BLaER1 treated with 17β-estradiol and CSF1 and Interleukin-3, amounts not matched to agents 10 nM and 100 nM (cell line): ENCODE results near the gene ALOX12.
"Not testable (repeated sequence)": the region's sequence is repeated elsewhere in the genome, so short reads cannot be mapped to it uniquely, and the experiment has no call there.

Source experiments
- H3K27ac ChIP-seq, 11 experiments: shearing (Covaris generic); formaldehyde crosslinking; 2 replicates each; pipeline ENCODE4 v1.8.1; 2022
- H3K27me3 ChIP-seq, 11 experiments: shearing (Covaris generic); formaldehyde crosslinking; 2 replicates each; pipeline ENCODE4 v1.8.1; 2022
- H3K36me3 ChIP-seq, 11 experiments: shearing (Covaris generic); formaldehyde crosslinking; 2 replicates each; pipeline ENCODE4 v1.8.1; 2022
- H3K4me1 ChIP-seq, 10 experiments: shearing (Covaris generic); formaldehyde crosslinking; 2 replicates each; pipeline ENCODE4 v1.8.1; 2022
- H3K4me2 ChIP-seq, 11 experiments: shearing (Covaris generic); formaldehyde crosslinking; 2 replicates each; pipeline ENCODE4 v1.8.1; 2022
- H3K4me3 ChIP-seq, 10 experiments: shearing (Covaris generic); formaldehyde crosslinking; 2 replicates each; pipeline ENCODE4 v1.8.1; 2022
- H3K9ac ChIP-seq, 11 experiments: shearing (Covaris generic); formaldehyde crosslinking; 2 replicates each; pipeline ENCODE4 v1.8.1; 2022
- H3K9me3 ChIP-seq, 11 experiments: shearing (Covaris generic); formaldehyde crosslinking; replicated peaks in 1 of 11; 2 replicates each; pipeline ENCODE4 v1.8.1; 2022
- H4K20me1 ChIP-seq, 11 experiments: shearing (Covaris generic); formaldehyde crosslinking; 2 replicates each; pipeline ENCODE4 v1.8.1; 2022
- Cebpa-rat ChIP-seq, 11 experiments: shearing (Covaris generic); IDR thresholded peaks; 2 replicates each; pipeline ENCODE4 v1.8.1; 2022

The ALOX12 gene

DNA sequence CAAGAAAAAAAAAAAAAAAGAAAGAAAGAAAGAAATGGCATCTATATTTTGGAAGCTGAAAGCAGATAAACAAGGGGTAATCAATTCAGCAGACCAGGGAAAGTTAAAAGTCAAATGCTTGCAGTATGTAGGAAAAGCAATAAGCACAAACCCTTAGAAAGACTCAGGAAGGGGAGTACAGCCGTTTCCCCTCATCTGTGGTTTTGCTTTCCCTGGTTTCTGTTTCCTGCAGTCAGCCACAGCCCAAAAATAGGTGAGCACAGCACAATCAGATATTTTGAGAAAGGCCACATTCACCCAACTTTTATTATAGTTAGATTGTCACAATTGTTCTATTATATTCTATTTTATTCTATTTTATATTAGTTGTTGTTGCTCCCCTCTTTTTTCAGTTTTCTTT, 14.4 kb upstream of the ALOX12 start:
- Histone ChIP-seq H3K4me1 (peaks cover 14 to 54% (median 38%) of the 10 kb centered on the region in 10 experiments), H3K9me3 (peaks cover 16 to 22% (median 18%) of the 10 kb centered on the region in 11 experiments), H3K9ac (no peak overlapping the region), H4K20me1 (peaks cover 0 to 6% (median 0%) of the 10 kb centered on the region in 11 experiments; a peak in 1 of 22 replicates), H3K4me2 (peak overlapping the region; percentile 65 to 91 (median 77)), H3K4me3 (peak overlapping the region in 7 of 10 experiments; percentile 7 to 41 (median 19); a peak in 5 of 20 replicates), H3K36me3 (peaks cover 0 to 12% (median 0%) of the 10 kb centered on the region in 11 experiments; a peak in 1 of 22 replicates), H3K27ac (0 out of 22 replicates have a peak overlapping the region, but pooled peaks of 1 of the 11 experiments have one; percentile 30), H3K27me3 (peaks cover 0 to 18% (median 0%) of the 10 kb centered on the region in 11 experiments; a peak in 3 of 22 replicates)
- no peak for TF ChIP-seq Cebpa-rat (IDR thresholded peaks at IDR 0.05)

DNA sequence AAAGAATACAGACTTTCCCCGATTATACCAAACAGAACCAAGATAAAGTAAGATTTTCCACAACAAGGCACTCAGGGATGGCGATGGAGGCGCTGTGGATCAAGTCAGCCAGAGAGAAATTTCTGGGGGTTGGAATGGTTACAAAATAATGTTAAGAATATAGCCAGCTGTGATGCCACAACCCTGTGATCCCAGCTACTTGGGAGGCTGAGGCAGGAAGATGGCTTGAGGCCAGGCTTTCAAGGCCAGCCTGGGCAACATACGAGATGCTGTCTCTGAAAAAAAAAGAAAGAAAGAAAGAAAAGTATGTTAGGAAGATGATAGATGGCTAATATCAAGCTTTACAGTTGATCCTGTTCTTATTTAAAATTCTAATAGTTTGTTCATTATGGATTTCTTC, 10.6 kb upstream of the ALOX12 start:
- H3K4me1 ChIP-seq, result peaks cover 14 to 41% (median 31%) of the 10 kb centered on the region in 10 experiments
- no peak overlapping the region for H3K4me2 ChIP-seq
- H3K4me3 ChIP-seq, result no peak overlapping the region
- peaks cover 4 to 18% (median 12%) of the 10 kb centered on the region in 11 experiments for H3K9me3 ChIP-seq
- H4K20me1 ChIP-seq, result peaks cover 0 to 6% (median 0%) of the 10 kb centered on the region in 11 experiments; a peak in 1 of 22 replicates
- H3K27me3 ChIP-seq, result peaks cover 0 to 13% (median 0%) of the 10 kb centered on the region in 11 experiments; a peak in 3 of 22 replicates
- H3K27ac ChIP-seq, result no peak overlapping the region
- no peak overlapping the region for H3K9ac ChIP-seq
- no peak for TF ChIP-seq Cebpa-rat (IDR thresholded peaks at IDR 0.05)
- H3K36me3 ChIP-seq, result peaks cover 0 to 6% (median 0%) of the 10 kb centered on the region in 11 experiments; a peak in 2 of 22 replicates

DNA sequence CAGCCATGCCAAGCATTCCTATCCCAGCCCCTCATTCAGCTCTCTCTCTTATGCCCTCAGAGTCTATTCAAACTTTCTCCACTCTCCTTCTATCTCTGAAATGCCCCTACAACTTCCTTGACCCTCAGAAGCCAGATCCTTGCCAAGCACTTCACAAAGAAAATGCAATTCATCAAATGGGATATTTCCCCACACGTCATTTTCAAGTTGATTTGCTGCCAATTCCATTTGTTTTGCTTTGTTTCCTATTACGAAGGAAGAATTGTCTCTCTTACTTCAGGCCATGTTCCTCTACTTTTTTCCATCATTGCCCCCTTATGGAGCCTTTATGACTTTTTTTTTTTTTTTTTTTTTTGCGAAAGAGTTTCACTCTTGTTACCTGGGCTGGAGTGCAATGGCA, 9.2 kb upstream of the ALOX12 start:
- Histone ChIP-seq H3K9ac (no peak overlapping the region), H3K27me3 (peaks cover 0 to 9% (median 0%) of the 10 kb centered on the region in 11 experiments; a peak in 2 of 22 replicates), H3K4me3 (no peak overlapping the region), H3K9me3 (peaks cover 0 to 14% (median 8%) of the 10 kb centered on the region in 11 experiments; a peak in 10 of 22 replicates), H3K4me2 (no peak overlapping the region), H3K4me1 (peaks cover 5 to 27% (median 19%) of the 10 kb centered on the region in 10 experiments), H3K36me3 (peaks cover 0 to 6% (median 0%) of the 10 kb centered on the region in 11 experiments; a peak in 2 of 22 replicates), H3K27ac (no peak overlapping the region), H4K20me1 (peaks cover 0 to 6% (median 0%) of the 10 kb centered on the region in 11 experiments; a peak in 1 of 22 replicates)
- no peak for TF ChIP-seq Cebpa-rat (IDR thresholded peaks at IDR 0.05)

DNA sequence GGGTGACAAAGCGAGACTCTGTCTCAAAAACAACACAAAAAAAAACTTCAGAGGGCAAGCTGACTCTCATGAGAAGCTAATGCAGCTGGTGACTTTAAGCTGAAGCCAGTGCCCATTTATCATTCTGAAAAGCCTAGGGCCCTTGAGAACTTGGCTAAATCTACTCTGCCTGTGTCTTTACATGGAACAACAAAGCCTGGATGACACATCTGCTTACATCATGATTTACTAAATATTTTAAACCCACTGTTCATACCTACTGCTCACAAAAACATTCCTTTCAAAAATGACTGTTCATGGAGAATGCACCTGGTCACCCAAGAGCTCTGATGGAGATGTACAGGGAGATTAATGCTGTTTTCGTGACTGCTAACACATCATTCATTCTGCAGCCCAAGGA, 6.1 kb upstream of the ALOX12 start:
- Histone ChIP-seq H3K9ac (no peak overlapping the region), H3K9me3 (peaks cover 0 to 14% (median 8%) of the 10 kb centered on the region in 11 experiments; a peak in 10 of 22 replicates), H3K4me3 (no peak overlapping the region), H3K27ac (no peak overlapping the region), H3K4me2 (no peak overlapping the region), H3K36me3 (peaks cover 0 to 6% (median 0%) of the 10 kb centered on the region in 11 experiments; a peak in 2 of 22 replicates), H3K4me1 (peaks cover 0 to 23% (median 9%) of the 10 kb centered on the region in 10 experiments; a peak in 13 of 20 replicates), H3K27me3 (no peaks in the 10 kb centered on the region), H4K20me1 (peaks cover 0 to 2% (median 0%) of the 10 kb centered on the region in 11 experiments; a peak in 2 of 22 replicates)
- no peak for TF ChIP-seq Cebpa-rat (IDR thresholded peaks at IDR 0.05)

DNA sequence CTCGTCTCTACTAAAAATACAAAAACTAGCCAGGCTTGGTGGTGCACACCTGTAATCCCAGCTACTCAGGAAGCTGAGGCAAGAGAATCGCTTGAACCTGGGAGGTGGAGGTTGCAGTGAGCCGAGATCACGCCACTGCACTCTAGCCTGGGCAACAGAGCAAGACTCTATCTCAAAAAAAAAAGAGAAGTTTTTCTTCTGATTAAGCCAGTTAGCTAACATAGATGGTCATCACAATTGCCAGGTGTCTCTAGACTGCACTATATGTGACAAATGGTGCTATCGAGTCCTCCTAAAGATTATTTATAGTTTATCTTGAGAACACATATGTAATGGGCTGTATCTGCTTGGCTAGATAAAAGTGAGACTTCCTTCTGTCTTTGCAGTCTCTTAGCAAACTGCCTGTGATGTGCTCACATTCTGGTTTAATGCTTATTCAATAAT, 2.2 kb upstream of the ALOX12 start:
- not testable (repeated sequence) for H3K27ac ChIP-seq, H3K27me3 ChIP-seq, H3K4me3 ChIP-seq, H3K9ac ChIP-seq
- peaks cover 0 to 38% (median 0%) of the 10 kb centered on the region in 11 experiments; a peak in 7 of 22 replicates for H4K20me1 ChIP-seq
- H3K36me3 ChIP-seq, result peaks cover 15 to 37% (median 29%) of the 10 kb centered on the region in 11 experiments
- H3K9me3 ChIP-seq, result peaks cover 0 to 13% (median 7%) of the 10 kb centered on the region in 11 experiments; a peak in 10 of 22 replicates
- peak overlapping the region in 4 of 11 experiments; percentile 9 to 39 (median 24); a peak in 4 of 22 replicates for H3K4me2 ChIP-seq
- H3K4me1 ChIP-seq, result peaks cover 0 to 21% (median 12%) of the 10 kb centered on the region in 10 experiments; a peak in 13 of 20 replicates

DNA sequence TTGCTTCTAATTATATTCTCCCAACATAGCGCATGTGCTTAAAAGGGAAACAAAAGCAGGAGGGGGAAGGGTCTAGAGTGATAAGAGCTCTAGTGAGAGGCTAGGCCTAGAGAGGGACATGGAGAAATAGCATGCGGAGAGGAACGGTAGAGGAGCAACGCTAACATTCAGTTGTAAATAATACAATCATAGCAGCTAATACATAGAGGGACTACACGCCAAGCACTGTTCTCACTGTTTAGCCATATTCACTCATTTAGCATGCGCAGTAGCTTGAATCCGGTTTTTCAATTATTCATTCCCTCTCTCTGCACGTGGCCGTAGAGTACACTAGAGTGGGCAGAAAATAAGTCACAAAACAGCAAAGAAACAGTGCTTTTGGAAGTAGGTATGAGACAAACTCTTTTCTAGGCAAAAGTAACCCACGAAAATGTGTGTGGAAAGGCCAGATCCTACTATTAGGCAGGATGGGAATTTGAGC, 1.7 kb upstream of the ALOX12 start:
- no peak overlapping the region for H3K27ac ChIP-seq
- H3K9ac ChIP-seq, result 0 out of 22 replicates have a peak overlapping the region, but pooled peaks of 1 of the 11 experiments have one; percentile 4
- no peak for TF ChIP-seq Cebpa-rat (IDR thresholded peaks at IDR 0.05)

DNA sequence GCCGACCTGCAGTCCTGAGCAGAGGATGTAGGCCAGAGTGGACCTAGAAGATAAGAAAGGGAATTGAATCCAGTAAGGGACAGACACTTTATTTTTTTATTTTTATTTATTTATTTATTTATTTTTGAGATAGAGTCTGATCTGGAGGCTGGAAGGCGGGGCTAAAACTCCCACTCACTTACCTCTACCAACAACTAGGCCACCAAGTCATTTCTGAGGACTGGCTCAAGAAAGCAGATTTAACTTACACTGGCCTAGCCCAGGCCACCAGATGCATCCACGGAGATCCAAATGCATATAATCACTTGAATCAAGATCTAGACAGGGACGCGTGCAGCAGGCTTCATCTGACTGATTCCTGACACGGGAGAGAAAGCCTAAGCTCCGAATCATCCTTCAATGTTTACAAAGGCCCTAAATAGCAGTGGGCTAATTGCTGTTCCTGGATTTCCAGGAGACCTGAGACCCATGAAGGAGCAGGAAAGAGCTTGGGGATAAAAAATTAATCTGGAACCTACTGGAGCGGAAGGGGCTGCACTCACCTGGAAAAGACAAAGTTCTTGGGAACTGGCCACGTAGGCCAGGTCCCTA, 1.1 kb upstream of the ALOX12 start:
- no peak overlapping the region for H3K9ac ChIP-seq
- no peak overlapping the region for H3K4me3 ChIP-seq
- no peak for TF ChIP-seq Cebpa-rat (IDR thresholded peaks at IDR 0.05)
- no peaks in the 10 kb centered on the region for H3K27me3 ChIP-seq
- peaks cover 26 to 48% (median 38%) of the 10 kb centered on the region in 11 experiments for H3K36me3 ChIP-seq
- peaks cover 0 to 21% (median 12%) of the 10 kb centered on the region in 10 experiments; a peak in 13 of 20 replicates for H3K4me1 ChIP-seq
- H4K20me1 ChIP-seq, result peaks cover 0 to 49% (median 0%) of the 10 kb centered on the region in 11 experiments; a peak in 8 of 22 replicates
- no peak overlapping the region for H3K27ac ChIP-seq
- H3K9me3 ChIP-seq, result peaks cover 0 to 2% (median 0%) of the 10 kb centered on the region in 11 experiments; a peak in 3 of 22 replicates
- peak overlapping the region in 4 of 11 experiments; percentile 14 to 39 (median 24); a peak in 5 of 22 replicates for H3K4me2 ChIP-seq

More for the DNA sequence above, 1.7 kb upstream of the ALOX12 start:
- H3K36me3 ChIP-seq, result peaks cover 20 to 42% (median 32%) of the 10 kb centered on the region in 11 experiments
- peaks cover 0 to 21% (median 12%) of the 10 kb centered on the region in 10 experiments; a peak in 13 of 20 replicates for H3K4me1 ChIP-seq
- H3K4me3 ChIP-seq, result no peak overlapping the region
- peaks cover 0 to 8% (median 3%) of the 10 kb centered on the region in 11 experiments; a peak in 8 of 22 replicates for H3K9me3 ChIP-seq
- H3K4me2 ChIP-seq, result peak overlapping the region in 5 of 11 experiments; percentile 9 to 39 (median 22); a peak in 6 of 22 replicates
- no peaks in the 10 kb centered on the region for H3K27me3 ChIP-seq
- H4K20me1 ChIP-seq, result peaks cover 0 to 43% (median 0%) of the 10 kb centered on the region in 11 experiments; a peak in 7 of 22 replicates

DNA sequence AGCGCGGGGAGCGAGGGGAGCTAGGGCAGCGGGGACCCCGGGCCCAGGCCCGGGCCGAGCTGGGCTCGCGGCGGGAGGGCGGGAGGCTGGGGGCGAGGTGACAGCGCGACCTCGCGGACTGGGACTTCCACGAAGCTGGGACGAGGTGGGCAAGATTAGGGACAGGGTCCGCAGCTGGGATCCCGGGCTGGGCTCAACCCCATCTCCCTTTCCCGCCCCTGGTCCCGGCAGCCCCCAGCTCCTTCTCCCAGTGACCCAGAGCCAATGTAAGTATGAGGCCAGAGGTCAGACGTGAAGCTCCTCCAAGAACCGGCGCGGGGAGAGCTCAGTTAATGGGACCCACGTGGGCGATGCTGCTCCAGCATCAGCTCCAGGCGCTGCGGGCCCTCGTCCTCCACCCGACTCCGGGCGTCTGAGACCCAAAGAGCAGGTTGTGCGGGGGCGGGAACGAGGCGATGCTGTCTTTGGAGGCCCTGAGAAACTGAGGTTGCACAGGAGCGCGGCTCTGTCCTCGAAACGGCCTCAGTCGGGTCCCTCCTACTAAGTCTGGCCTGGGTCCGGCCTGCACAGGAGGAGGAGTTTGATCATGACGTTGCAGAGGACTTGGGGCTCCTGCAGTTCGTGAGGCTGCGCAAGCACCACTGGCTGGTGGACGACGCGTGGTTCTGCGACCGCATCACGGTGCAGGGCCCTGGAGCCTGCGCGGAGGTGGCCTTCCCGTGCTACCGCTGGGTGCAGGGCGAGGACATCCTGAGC, 585 bp downstream of the ALOX12 start:
- H3K27me3 ChIP-seq, result no peaks in the 10 kb centered on the region
- H3K27ac ChIP-seq, result no peak overlapping the region
- no peak for TF ChIP-seq Cebpa-rat (IDR thresholded peaks at IDR 0.05)
- no peaks in the 10 kb centered on the region for H3K9me3 ChIP-seq
- H3K4me1 ChIP-seq, result peaks cover 0 to 21% (median 12%) of the 10 kb centered on the region in 10 experiments; a peak in 13 of 20 replicates
- no peak overlapping the region for H3K4me2 ChIP-seq
- no peak overlapping the region for H3K4me3 ChIP-seq
- peaks cover 43 to 65% (median 55%) of the 10 kb centered on the region in 11 experiments for H3K36me3 ChIP-seq
- no peak overlapping the region for H3K9ac ChIP-seq
- peaks cover 0 to 66% (median 11%) of the 10 kb centered on the region in 11 experiments; a peak in 12 of 22 replicates for H4K20me1 ChIP-seq
